Glutamatergic neuron (in vitro differentiated cells): ENCODE data around the gene G6PC1. TPM values are rescaled to one million over a fixed set of nuclear protein-coding genes. Genes with fewer than 3 reads are reported as not detected.
A peak's percentile ranks its signal among the peaks of the same experiment; 100 is the strongest.

Source experiments
- DNase-seq: peaks from one replicate; pipeline ENCODE4 v3.0.0; 2022
- H3K27ac Mint-ChIP-seq: one replicate; pipeline ENCODE4 v1.8.0; 2020; ENCODE audit warnings: mild to moderate bottlenecking, mixed read lengths, inconsistent platforms; ENCODE audit not compliant: unreplicated experiment
- H3K27me3 Mint-ChIP-seq: one replicate; pipeline ENCODE4 v1.8.0; 2020; ENCODE audit warnings: mild to moderate bottlenecking, moderate library complexity, mixed read lengths, inconsistent platforms; ENCODE audit not compliant: unreplicated experiment
- H3K36me3 Mint-ChIP-seq: one replicate; pipeline ENCODE4 v1.8.0; 2020; ENCODE audit warnings: mild to moderate bottlenecking, mixed read lengths, inconsistent platforms; ENCODE audit not compliant: unreplicated experiment
- H3K4me1 Mint-ChIP-seq: one replicate; pipeline ENCODE4 v1.8.0; 2020; ENCODE audit warnings: mild to moderate bottlenecking, low read depth, mixed read lengths, inconsistent platforms; ENCODE audit not compliant: unreplicated experiment
- H3K4me3 Mint-ChIP-seq: one replicate; pipeline ENCODE4 v1.8.0; 2020; ENCODE audit warnings: mild to moderate bottlenecking, mixed read lengths, inconsistent platforms; ENCODE audit not compliant: unreplicated experiment
- H3K9me3 Mint-ChIP-seq: one replicate; pipeline ENCODE4 v1.8.0; 2020; ENCODE audit warnings: mild to moderate bottlenecking, moderate library complexity, mixed read lengths, inconsistent platforms; ENCODE audit not compliant: unreplicated experiment
- CTCF ChIP-seq: fragments of 200-600 bp; sonication (generic); IDR thresholded peaks from one replicate; pipeline ENCODE4 v1.5.0; 2021; ENCODE audit not compliant: partially characterized antibody, unreplicated experiment
- total RNA-seq: library from RNA; stranded (reverse); fragmentation: NEBNext Ultra II Directional; extraction: Animal tissue kit (Norgen Biotek cat#: 25700); gene quantifications from one replicate; pipeline ENCODE4 v1.2.1, GENCODE V29; 2021; ENCODE audit not compliant: unreplicated experiment

The G6PC1 gene
- total RNA-seq, 1 donor from 2014 or later, result not detected

- no peak overlapping the region for H3K27ac Mint-ChIP-seq
Observed at GRCh38 chr17:42928714-42929496, 28.3 kb downstream of the G6PC1 start.

GRCh38 chr17:42929497-42929844 lies 28.9 kb downstream of the G6PC1 start:
- H3K36me3 Mint-ChIP-seq, result no peaks in the 10 kb centered on the region
- H3K4me3 Mint-ChIP-seq, result no peak overlapping the region
- no peaks in the 10 kb centered on the region for H3K9me3 Mint-ChIP-seq
- no peak for TF ChIP-seq CTCF
- peaks cover 2% of the 10 kb centered on the region for H3K27me3 Mint-ChIP-seq
- DNase-seq, result no peak
- H3K4me1 Mint-ChIP-seq, result no peaks in the 10 kb centered on the region
- H3K27ac Mint-ChIP-seq, result no peak overlapping the region

More at GRCh38 chr17:42928714-42929496, 28.3 kb downstream of the G6PC1 start:
- no peaks in the 10 kb centered on the region for H3K9me3 Mint-ChIP-seq
- peaks cover 2% of the 10 kb centered on the region for H3K27me3 Mint-ChIP-seq
- H3K36me3 Mint-ChIP-seq, result no peaks in the 10 kb centered on the region
- no peak overlapping the region for H3K4me3 Mint-ChIP-seq
- no peaks in the 10 kb centered on the region for H3K4me1 Mint-ChIP-seq
- peak; percentile 18 for DNase-seq
- peak; percentile 64 for TF ChIP-seq CTCF

GRCh38 chr17:42937712-42938596 lies 37.4 kb downstream of the G6PC1 start:
- peak; percentile 43 for DNase-seq
- Mint-ChIP-seq H3K27ac (no peak overlapping the region), H3K36me3 (no peaks in the 10 kb centered on the region), H3K4me1 (no peaks in the 10 kb centered on the region), H3K9me3 (no peaks in the 10 kb centered on the region), H3K4me3 (no peak overlapping the region), H3K27me3 (peaks cover 3% of the 10 kb centered on the region)
- peak; percentile 16 for TF ChIP-seq CTCF

GRCh38 chr17:42944211-42944610 lies 43.6 kb downstream of the G6PC1 start:
- no peak for DNase-seq
- Mint-ChIP-seq H3K4me1 (no peaks in the 10 kb centered on the region), H3K27me3 (no peaks in the 10 kb centered on the region), H3K36me3 (no peaks in the 10 kb centered on the region), H3K4me3 (no peak overlapping the region), H3K9me3 (peaks cover 2% of the 10 kb centered on the region), H3K27ac (no peak overlapping the region)
- TF ChIP-seq CTCF, result no peak
